GM21723 (cell line): ENCODE data around the gene TRIO.

Source experiments
- ATAC-seq: cut with Tn5 transposase; IDR thresholded peaks from one replicate; pipeline ENCODE4 v1.9.1; 2021; ENCODE audit warnings: mild to moderate bottlenecking, moderate library complexity; ENCODE audit not compliant: unreplicated experiment

Gene TRIO

DNA sequence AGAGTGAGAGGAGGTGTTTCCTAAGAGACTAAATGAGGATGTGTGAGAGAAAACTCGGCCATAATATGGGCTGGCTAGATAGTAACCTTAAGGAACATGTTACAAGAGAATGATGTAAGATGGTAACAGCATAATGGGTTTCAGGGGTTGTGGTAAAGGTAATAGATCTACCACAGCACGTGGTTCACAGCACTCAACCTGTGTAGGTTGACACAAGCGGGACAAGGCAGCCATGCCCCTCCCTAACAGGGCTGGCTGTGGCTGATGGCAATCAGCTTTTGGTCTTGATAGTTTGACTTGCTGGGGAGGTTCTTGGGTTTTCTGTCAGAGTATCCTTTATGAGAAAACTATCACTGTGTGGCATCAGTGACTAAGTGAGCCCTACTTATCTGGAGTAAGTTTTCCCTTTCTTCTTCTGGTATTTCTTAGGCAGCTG is 138.6 kb downstream of the TRIO start:
- no peak for ATAC-seq

DNA sequence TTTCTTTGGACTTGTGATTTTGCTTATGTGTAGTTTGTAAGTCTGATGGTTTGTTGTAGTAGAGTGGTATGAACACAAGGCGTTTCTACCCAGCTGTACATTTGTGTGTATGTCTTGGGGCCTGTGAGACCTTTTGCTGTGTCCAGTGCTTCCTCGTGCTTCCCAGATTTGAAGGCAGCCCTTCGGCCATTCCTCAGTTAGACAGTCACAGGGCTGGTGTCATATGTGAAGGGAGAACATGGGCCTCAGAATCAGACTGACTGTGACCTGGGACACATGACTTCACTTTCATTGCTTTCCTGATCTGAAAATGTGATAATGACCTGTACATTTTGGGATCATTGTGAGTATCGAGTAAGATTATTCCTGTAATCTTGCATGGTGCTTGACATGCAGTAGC is 140.0 kb downstream of the TRIO start:
- ATAC-seq = no peak

GRCh38 chr5:14284392-14285148 is 141.4 kb downstream of the TRIO start:
- ATAC-seq = no peak

- ATAC-seq = no peak
These were observed 142.9 kb downstream of the TRIO start for GRCh38 chr5:14286007-14286406.

DNA sequence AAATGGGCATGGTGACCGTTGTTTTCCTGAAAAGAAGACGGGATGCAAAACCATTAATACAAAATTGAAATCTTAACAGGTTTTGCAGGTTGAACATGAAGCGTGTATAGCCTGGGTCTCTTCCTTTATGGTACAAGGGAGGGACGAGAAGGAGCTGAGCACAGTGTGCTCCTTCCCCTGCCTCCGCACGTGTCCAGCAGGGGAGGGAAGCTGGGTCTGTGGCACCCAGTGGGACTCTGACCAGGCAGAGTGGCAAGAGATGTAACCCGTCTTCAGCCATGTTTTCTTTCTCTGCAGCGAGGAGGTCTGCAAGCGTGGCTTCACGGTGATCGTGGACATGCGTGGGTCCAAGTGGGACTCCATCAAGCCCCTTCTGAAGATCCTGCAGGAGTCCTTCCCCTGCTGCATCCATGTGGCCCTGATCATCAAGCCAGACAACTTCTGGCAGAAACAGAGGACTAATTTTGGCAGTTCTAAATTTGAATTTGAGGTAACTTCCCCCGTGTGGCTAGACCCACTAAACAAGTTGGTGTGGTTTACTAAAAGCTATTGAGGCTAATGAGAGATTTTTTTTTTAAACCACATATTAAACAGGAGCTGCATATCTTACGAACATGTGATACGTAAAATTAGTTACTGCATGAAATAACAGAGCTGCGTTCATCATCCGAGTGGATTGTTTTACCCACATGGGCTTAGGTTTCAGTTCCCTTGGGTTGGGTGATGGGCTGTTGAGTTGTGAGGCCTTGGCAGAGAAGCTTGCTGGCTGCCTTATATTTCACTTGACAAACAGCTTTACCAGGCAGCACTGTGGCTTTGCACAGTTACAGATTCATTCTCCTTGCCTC is 143.7 kb downstream of the TRIO start:
- peak; percentile 91 for ATAC-seq

DNA sequence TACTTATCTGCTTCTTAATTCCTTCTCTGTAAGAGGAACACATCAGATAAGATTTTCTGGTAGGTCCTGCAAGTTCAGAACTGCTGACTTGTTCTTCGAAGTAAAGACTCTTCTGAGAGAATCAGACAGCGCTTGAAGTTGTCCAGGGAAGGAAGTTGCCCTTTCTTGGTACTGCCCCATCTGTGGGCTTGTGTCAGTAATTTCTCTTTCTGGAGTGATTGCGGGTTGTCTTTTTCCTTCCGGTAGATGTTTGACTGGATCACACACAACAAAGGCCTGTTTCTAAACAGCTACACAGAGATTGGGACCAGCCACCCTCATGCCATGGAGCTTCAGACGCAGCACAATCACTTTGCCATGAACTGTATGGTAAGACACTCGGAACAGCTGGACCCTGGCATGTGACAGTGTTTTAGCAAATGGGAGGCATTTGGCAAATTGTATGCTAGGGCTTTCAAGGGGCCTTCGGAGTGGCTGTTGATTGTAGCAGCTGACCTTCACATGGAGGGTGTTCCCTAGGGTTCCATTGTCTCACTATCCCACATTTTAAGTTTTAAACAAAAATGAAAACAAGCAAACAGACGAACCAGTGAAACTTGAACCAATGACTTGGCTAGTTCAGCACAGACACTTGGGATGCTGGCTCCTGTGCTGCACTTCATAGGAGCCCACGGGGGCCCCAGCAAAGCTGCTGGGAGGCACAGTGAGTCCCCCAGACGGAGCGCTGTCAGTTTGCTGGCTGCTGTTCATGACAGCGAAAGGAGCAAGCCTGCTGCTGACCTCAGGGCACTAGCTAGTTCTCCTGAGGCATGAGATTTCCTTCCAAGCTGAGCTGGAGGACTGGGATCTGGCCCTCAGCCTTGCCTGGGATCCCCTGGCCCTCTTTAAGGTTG is 149.9 kb downstream of the TRIO start:
- ATAC-seq = no peak

DNA sequence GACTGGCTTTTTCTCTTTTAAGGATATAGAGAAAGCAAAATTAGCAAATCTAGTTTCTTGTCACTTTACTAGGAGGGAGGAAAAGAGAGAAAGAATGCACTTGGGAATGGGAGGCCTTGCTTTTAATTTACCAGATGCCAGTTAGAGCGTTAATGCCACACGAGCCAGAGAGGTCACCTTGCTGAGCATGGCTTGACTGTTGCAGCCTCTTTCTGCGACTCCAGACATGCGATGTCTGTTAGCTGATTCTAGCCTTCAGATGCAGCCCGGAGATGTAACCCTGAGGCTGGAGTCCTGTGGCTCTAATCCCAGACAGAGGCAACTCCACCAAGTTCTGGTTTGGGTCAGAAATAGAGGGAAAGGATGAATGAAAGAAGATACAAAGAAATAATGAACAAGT is 152.5 kb downstream of the TRIO start:
- no peak for ATAC-seq

DNA sequence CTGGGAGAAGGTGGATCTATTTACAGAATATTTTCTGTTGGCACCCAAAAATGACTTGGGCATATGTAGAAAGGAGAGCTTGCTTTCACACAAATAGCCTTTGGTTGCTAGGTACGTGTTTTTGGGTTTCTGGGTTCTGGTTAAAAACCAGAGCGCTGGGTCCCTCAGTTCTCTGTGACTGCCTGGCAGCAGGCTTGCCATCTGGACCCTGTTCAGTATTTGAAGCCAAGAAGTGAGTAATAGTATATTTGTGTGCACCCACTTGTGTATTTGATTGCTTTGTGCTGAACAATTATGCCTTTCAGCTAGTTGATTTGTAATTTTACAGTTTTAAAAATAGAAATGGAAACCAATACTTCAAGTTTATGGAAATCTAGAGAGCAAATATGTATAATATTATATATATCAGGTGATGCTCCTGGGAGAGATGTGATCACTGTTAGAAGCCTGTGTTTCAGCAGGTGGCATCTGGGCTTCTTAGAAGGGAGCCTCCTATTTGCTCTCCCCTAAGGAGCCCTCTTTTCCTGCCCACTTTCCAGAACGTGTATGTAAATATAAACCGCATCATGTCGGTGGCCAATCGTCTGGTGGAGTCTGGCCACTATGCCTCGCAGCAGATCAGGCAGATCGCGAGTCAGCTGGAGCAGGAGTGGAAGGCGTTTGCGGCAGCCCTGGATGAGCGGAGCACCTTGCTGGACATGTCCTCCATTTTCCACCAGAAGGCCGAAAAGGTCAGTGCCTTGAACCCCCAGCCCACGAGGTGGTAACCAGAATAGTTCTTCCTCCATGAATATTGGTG is 153.6 kb downstream of the TRIO start:
- no peak for ATAC-seq

DNA sequence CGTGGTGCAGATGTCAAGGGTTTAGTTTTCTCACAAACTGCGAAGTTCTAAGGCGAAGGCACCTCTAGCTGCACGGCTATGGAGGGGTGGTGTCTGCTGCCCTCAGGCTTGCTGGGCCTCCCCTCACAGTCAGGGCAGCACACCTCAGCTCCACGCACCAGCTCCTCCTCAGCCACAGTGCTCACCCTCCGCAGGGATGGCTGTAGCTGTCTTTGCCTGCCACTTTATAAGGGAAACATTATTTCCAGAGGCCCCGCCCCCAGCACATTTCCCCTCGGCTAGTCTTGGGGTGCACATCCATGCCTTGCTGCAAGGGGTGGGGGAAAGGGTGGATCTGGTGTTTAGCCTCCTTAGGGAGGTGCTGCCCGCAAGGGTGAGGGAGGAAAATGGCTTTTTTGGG is 154.6 kb downstream of the TRIO start:
- no peak for ATAC-seq

DNA sequence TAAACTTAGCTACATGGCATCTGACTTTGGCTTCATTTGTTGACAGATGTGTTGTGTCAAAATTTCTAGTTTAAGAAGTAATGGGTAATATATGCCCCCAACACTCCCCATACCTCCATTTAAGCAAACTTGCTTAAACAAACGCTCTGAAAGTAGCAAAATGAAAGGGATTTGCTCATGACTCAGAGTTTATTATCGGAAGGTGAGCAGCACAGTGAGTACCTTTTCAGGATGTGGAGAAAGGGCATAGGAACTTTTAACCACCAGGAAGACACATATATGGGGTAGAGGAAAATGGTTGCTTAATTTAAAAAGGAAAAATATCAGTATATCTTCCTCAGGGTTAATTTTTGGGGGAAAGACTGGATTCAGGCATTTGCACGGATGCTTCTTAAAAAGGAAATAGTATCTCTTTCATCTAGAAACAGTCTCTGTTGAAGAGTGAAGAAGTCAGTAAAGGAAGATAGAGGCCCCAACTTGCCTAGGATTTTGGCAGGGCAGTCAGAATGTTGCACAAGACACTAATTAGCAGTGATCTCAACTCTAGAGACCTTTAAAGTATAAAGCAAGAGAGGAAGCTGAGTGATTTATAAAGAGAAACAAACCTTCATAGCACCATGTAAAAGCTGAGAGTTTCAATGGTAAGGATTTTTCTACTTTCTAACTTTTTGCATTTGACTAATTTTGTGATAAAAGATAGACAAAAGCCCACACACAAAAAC is 155.1 kb downstream of the TRIO start:
- ATAC-seq = no peak

GRCh38 chr5:14299666-14300065 is 156.5 kb downstream of the TRIO start:
- ATAC-seq = no peak

- no peak for ATAC-seq
These were observed 158.0 kb downstream of the TRIO start for GRCh38 chr5:14301186-14301585.

DNA sequence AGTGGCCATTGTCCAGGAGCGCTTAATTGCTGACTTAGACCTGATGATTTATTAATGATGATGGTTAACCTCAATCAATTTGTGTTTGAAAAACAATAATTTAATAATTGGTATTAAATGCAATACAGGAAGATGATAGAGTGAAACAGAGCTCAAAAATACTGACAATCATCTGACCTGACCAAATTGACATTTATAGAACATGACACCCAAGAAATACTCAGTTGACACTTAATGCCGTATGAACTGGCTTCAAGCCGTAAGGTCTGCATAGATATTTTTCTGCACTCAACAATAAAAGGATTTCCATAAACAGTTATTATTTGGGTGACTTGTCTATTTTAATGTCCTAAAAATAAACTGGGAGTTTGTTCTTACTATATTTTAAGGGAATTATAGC is 159.2 kb downstream of the TRIO start:
- no peak for ATAC-seq

- no peak for ATAC-seq
These were observed 161.9 kb downstream of the TRIO start for GRCh38 chr5:14305045-14305444.

GRCh38 chr5:14306329-14306815 is 163.2 kb downstream of the TRIO start:
- no peak for ATAC-seq

- ATAC-seq = no peak
These were observed 165.4 kb downstream of the TRIO start for GRCh38 chr5:14308384-14309154.

DNA sequence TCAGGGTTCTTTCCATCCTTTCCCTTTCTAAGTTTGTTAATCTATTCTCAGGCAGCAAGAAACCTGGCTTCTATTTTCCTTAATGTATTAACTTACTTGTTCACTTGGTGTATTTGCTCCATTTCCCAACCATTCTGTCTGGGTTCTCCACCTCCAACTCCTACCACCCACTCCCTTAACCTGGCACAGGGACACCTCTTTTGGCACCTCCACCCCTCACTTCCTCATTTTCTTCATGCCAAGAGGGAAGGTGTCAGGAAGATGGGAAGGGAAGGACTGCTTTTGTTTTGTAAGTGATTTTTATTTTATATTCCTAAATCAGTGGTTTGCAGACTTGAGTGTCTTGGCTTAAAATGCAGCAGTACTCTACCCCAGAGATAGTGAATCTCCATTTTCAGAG is 166.1 kb downstream of the TRIO start:
- ATAC-seq = no peak

- ATAC-seq = no peak
These were observed 166.9 kb downstream of the TRIO start for GRCh38 chr5:14309878-14310531.
